GM21528 (cell line): Measurements from ENCODE around the gene ANKS4B.
"Not testable (repeated sequence)": the region's sequence is repeated elsewhere in the genome, so short reads cannot be mapped to it uniquely, and the experiment has no call there.

Experiments
- ATAC-seq: cut with Tn5 transposase; IDR thresholded peaks from one replicate; pipeline ENCODE4 v1.9.1; 2021; ENCODE audit warnings: mild to moderate bottlenecking, moderate library complexity; ENCODE audit not compliant: unreplicated experiment, low FRiP score

Gene ANKS4B

GRCh38 chr16:21260870-21261791 lies 27.6 kb downstream of the ANKS4B start:
- no peak for ATAC-seq

GRCh38 chr16:21262779-21263639 lies 29.5 kb downstream of the ANKS4B start:
- no peak for ATAC-seq

GRCh38 chr16:21263640-21264570 lies 30.4 kb downstream of the ANKS4B start:
- peak; percentile 77 for ATAC-seq

GRCh38 chr16:21264571-21265036 lies 31.1 kb downstream of the ANKS4B start:
- no peak for ATAC-seq

- no peak for ATAC-seq
Observed at GRCh38 chr16:21265104-21265837, 31.8 kb downstream of the ANKS4B start.

GRCh38 chr16:21267298-21267697 lies 33.8 kb downstream of the ANKS4B start:
- no peak for ATAC-seq

GRCh38 chr16:21268236-21268635 lies 34.7 kb downstream of the ANKS4B start:
- ATAC-seq, result no peak

- ATAC-seq, result no peak
Observed at GRCh38 chr16:21272253-21272652, 38.8 kb downstream of the ANKS4B start.

GRCh38 chr16:21272763-21273162 lies 39.3 kb downstream of the ANKS4B start:
- not testable (repeated sequence) for ATAC-seq

GRCh38 chr16:21274172-21274726 lies 40.8 kb downstream of the ANKS4B start:
- ATAC-seq, result no peak

- no peak for ATAC-seq
Observed at GRCh38 chr16:21275529-21275928, 42.0 kb downstream of the ANKS4B start.

- no peak for ATAC-seq
Observed at GRCh38 chr16:21276090-21276489, 42.6 kb downstream of the ANKS4B start.

GRCh38 chr16:21277045-21277926 lies 43.8 kb downstream of the ANKS4B start:
- ATAC-seq, result no peak

GRCh38 chr16:21277927-21278706 lies 44.6 kb downstream of the ANKS4B start, which contains the start of gene CRYM:
Gene CRYM, minus strand, starts transcription at chr16:21278290. Its CDS starts 39 bp downstream, at chr16:21278251.
- no peak for ATAC-seq

GRCh38 chr16:21279501-21279900 lies 46.0 kb downstream of the ANKS4B start:
- ATAC-seq, result no peak

- no peak for ATAC-seq
Observed at GRCh38 chr16:21281698-21282389, 48.3 kb downstream of the ANKS4B start.
